Medulla oblongata (tissue), 1 donor: ENCODE results near the gene MYMK.

Experiments used
- DNase-seq: peaks from one replicate; pipeline ENCODE4 v3.0.0-alpha.2; 2015; ENCODE audit errors: extremely low spot score

The MYMK gene

GRCh38 chr9:133518706-133519449, 5.9 kb downstream of the MYMK start:
- DNase-seq, result no peak

DNA sequence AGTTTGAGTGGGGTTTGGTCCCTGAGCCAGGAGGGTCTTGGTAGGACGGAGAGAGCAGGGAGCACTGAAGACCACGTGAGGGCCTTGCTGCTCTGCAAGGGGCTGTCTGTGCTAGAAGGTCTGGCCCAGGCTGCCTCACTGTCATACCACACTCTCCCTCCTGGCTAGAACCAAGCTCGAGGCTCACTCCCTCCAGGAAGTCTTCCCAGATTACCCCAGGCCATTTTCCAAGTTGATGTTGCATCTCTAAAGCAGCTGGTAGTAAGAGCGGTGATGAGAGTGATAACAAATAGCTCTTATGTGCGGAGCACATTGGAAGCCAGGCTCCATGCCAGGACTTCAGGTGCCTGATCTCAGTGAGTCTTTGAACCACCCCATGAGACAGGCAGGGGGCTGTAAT, 6.6 kb downstream of the MYMK start:
- DNase-seq, result no peak

DNA sequence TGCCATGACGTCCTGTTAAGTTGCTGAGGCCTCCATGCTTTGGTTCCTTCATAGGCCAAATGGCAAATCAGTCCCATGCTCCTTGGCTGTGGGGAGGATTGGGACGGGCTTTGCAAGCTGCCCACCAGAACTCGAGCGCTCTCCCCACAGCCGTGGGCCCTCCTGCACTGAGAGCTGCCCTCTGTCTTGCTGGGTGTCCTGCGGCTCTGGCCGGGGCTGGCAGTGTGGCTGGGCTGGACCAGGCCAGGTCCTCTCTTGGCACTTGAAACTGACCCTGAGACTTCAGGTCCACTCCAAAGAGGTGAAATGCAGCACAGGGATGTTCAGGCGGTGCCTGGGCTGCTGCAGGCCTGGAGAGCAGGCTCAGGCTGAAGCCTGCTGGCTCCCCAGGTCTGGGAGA, 7.0 kb downstream of the MYMK start:
- DNase-seq, result no peak

GRCh38 chr9:133516961-133517350, 7.8 kb downstream of the MYMK start:
- no peak for DNase-seq

- no peak for DNase-seq
Measured at GRCh38 chr9:133516256-133516960, 8.4 kb downstream of the MYMK start.

DNA sequence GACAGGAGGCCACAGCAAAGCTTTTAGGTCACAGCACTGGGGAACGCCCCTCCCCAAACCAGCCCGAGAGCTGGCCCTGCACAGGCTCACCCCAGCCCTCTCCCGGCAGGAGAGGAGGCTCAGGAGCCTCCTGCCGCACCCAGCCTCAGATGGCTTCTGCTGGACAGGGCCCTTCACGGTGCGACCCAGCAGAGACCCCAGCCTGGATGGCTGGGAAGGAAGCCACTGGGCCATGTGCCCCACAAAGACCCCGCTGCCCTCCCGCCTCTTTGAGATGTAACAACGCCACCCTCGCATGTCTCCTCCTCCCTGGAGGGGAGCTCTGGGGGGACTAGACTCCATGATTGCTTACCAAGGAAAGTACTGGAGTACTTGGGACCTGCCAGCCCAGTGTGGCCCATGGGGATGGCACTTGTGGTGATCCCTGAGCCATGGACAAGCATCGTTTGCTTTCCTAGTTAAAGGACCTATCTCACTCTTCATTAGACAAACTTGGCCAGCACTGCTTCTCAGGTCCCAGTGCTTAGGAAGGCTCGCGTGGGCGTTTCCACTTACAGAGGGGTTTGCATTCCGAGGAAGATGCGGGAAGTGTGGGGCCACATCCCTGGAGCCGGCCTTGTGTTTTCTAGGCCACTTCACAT, 9.0 kb downstream of the MYMK start:
- DNase-seq, result no peak

DNA sequence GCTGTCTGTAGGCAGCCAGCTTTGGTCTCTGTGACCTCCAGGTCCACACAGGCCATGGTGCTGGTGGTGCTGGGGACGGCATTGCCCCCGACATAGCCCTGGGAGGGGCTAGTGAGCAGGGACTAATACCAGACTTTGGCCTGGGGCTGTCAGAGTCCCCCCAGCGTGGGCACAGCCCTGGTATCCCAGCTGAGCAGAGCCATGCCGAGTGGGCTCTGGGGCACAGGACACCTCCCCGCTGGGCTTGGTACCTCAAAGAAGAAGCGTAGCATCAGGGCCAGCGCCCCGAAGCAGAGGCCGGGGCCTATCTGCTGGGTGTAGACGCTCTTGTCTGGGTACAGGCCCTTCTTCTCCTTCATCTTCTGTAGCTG, 9.5 kb downstream of the MYMK start:
- no peak for DNase-seq

DNA sequence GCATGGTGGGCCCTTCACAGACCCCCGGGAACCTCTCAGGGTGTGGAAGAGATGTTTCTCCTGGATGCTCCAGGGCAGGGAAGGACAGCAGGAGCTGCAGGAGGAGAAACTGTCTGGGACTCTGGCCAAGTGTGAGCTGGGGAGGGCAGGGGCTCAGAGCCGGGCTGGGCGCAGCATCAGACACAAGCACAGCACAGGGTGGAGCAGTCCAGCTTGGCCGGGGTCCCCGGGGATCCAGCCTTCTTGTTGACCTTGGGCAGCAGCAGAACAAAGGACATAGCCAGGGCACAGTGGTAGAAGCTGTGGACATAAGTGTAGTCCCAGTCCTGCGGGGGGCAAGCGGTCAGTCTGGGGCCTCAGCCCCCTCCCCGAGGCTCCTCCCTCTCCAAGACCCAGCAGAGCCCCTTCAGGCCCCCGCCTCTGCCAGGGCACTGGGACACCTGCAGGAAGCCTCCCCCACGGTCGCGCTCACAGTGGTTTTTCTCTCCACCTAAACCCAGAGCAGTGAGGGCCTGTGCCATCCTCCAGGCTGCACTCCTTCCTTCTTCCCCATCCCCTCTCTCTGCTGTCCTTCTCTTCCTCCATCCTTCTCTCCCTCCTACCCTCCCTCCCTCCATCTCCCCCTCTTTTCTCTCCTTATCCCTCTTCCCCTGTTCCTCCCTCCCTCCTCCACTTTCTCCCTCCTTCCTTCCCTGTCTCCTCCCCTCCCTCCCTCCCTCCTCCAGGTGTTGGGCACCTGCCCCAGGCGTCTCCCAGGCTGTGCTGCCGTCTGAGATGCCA, 10.1 kb downstream of the MYMK start:
- DNase-seq, result peak; percentile 72

DNA sequence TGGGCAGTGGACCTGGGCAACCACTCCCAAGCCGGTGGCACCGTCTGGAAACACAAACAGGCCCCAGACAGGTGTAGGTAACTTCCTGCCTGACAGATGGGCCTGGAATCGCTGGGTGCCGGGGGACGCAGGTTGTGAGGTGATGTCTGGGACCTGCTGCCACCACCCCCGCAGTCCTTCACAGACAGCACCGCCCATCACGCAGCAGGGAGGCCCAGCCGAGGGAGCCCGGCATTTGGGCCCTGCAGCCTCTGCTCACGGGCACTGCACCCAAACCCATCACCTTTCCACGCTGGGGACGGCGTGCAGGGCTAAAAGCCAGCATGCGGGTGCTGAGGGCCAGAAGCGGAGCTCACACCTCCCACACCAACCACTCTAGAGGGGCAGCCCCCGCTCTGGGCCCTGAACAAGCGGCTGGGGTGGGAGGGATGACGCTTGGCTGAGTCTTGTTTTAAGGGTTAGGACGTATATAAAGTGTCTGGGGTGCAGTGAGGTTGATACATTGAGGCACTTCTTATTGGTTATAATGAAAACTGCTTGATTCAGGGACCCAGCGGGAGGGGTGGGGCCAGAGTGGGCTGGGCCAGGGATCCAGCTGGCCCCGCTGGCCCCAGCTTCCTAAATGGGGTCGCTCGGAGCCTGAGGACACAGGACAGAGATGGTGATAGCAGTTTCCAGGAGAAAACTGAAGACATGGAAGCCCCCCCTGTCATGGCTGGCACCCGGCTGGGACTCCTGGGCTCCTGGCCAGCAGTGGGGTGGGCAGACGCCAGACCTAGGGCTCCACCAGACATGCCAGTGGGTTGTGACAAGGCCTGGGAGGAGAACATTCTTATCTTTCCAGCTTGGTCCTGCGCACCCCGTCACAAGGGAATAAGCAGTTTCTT, 11.3 kb downstream of the MYMK start:
- DNase-seq, result no peak

GRCh38 chr9:133512253-133513213, 12.2 kb downstream of the MYMK start:
- DNase-seq, result no peak

DNA sequence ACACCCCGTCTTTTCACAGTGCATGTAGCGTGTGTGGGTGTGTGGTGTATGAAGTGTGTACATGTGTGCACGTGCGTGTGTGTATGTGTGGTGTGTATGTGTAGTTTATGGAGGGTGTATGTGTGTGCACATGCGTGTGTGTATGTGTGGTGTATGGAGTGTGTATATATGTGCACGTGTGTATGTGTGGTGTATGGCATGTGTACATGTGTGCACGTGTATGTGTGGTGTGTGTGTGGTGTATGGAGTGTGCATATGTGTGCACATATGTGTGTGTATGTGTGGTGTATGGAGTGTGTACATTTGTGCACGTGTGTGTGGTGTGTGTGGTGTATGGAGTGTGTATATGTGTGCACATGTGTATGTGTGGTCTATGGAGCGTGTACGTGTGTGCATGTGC, 13.2 kb downstream of the MYMK start:
- no peak for DNase-seq

DNA sequence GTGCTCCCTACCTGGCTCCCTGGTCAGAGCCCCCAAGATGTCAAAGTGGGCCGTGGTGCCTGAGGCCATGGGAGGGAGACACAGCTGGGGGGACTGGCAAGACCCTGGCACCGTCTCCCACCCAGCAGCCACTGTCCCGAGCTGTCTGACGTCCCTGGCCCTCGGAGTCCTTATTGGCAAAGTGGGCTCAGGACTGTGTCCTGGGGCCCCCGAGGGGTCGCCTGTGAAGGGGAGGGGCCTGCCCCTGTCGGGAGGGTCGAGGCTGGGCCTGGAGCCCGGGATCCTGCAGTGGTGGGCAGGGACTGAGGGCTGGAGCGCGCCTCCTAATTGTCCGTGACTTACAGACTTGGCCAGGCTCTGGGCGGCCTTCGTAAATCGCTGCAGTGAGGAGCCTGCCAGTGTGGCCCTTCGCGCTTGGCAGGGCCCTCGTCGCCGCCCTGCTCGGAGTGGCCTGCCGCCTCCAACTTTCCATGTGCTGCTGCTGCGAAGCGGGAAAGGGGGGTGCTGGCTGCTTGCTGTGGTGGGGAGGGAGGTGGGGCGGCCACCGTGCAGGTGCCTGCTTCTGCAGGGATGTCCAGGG, 13.7 kb downstream of the MYMK start:
- no peak for DNase-seq

DNA sequence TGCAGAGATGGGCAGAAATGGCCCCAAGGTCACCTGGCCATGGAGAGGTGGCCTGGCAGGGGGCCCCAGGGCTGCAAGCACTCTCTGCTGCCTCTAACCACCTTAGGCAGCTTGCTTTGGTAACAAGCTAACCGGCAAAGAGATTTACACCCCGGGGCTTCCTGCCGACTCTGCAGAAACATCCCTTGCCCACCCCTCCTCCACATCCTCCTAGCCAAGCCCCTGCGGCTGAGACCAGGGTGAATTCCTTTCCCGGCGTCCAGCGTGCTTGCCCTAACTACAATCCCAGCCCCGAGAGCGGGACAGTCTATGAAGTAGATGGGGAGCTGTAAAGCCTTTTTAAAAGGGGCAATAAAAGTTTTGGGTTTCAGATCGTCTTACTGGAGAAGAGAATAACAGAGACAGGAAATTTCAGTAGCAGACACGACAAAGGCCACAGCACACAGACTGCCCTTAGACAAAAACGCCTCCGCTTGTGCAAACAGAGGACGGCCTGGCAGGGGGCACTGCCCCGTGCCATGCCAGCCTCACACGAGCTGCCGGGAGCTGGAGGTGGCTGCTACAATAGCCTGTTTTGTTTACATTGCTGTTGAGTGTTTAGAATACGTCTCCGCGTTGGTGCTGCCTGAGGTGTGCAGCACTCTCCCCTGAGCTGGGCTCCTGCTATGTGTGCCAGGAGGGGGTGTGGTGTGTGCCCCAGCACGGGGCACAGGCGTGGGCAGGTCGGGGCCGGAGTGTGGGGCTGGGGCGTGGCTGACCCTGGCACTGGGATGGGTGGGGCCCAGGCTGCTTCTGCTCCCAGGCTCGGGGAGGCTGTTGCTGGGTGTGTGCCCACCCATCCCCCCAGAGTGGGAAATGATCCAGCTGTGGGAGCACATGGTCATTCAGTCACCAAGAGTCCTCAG, 15.3 kb downstream of the MYMK start:
- peak; percentile 61 for DNase-seq

GRCh38 chr9:133508046-133508445, 16.7 kb downstream of the MYMK start:
- no peak for DNase-seq

DNA sequence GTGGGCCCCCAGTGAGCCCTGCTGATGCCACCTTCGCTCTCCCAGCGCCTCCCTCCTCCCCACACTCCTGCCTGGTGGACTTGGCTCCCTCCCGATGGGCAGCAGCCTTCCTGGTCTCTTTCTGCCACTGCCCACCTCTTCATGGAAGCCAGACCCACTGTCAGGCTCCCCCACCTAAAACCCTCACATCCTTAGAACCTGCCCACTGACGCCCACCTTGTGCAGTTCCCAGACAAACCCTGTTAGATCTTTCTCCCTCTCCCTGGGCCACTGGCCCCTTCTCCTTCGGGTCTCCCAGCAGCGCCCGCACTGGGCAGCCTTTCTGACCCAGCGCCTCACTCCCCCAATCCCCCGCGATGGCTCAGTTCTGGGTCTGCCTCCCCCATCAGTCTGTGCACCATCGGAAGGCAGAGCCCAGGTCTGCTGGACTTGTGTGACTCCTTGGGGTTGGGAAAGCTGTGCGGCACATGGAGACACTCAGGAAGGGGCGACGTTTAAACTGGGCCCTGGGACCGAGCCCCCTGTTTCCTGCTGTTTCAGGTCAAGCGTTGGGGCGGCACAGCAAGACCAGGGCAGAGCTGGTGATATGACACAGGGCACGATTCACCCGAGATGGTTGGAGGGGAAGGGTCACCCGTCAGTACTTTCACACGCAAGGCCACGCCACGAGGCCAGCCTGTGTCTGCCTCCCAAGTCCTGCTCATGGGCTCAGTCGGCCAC, 17.4 kb downstream of the MYMK start:
- DNase-seq, result no peak

DNA sequence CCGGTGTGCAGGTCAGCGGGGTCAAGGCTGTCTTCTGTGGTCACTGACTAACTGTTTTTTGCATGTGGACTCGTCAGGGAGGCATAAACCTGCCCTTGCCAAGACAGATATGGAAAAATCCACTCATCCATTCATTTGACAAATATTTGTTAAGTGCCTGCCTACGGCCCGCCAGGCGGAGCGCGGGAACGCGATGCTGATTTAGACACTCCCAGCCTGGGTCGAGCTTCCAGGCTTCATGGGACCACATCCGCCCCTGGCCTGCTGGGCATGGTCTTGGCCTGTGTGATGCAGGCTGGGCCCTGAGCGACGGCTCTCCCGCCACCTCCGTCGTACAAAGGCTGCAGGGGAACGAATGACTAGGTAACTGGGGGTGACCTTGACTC, 18.1 kb downstream of the MYMK start:
- no peak for DNase-seq

- no peak for DNase-seq
Measured at GRCh38 chr9:133505901-133506652, 18.7 kb downstream of the MYMK start.
